Measurements from ENCODE around the gene ARID1B. TPM values are rescaled to one million over a fixed set of nuclear protein-coding genes. Genes with fewer than 3 reads are reported as not detected.

The ARID1B gene
- total and polyA plus RNA-seq, 10 of the 15 experiments (the other 5 are each of a cell fraction or from before 2014, with no cell fraction given) = 24.7 to 133 (median 54.6) TPM

DNA sequence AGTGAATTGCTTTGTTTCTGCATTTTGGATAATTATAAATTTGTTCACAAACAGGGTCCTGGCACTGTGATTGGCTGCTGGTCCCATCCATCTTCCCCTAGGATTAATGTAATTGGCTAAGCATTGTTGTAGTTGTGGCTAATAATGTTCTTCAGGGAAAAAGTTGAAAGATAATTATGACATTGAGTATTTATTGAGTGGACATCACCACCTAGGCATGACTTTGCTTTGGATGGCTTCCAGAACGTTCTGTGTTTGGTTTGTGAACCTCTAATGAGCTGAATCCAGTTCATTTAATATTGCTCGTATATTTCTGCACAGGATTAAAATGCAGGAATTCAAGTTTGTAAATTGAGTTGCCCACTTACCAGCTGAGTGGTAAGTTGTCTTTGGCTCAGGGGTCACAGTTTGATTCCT, 55.1 kb downstream of the ARID1B start (continued):
- peak; percentile 89 for TF ChIP-seq NFYB (IDR thresholded peaks at IDR 0.05; ENCODE audit: insufficient read depth, low read depth, low read length)
- TF ChIP-seq, protein P1, sequence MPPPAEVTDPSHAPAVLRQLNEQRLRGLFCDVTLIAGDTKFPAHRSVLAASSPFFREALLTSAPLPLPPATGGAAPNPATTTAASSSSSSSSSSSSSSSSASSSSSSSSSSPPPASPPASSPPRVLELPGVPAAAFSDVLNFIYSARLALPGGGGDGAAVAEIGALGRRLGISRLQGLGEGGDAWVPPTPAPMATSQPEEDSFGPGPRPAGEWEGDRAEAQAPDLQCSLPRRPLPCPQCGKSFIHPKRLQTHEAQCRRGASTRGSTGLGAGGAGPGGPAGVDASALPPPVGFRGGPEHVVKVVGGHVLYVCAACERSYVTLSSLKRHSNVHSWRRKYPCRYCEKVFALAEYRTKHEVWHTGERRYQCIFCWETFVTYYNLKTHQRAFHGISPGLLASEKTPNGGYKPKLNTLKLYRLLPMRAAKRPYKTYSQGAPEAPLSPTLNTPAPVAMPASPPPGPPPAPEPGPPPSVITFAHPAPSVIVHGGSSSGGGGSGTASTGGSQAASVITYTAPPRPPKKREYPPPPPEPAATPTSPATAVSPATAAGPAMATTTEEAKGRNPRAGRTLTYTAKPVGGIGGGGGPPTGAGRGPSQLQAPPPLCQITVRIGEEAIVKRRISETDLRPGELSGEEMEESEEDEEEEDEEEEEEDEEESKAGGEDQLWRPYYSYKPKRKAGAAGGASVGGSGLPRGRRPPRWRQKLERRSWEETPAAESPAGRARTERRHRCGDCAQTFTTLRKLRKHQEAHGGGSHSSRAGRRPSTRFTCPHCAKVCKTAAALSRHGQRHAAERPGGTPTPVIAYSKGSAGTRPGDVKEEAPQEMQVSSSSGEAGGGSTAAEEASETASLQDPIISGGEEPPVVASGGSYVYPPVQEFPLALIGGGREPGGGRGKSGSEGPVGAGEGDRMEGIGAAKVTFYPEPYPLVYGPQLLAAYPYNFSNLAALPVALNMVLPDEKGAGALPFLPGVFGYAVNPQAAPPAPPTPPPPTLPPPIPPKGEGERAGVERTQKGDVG (CRISPR knock-in tag; IDR thresholded peaks at IDR 0.05) = no peak
- no peak for TF ChIP-seq ZNF217 (IDR thresholded peaks at IDR 0.05)
- TF ChIP-seq TCF3 (IDR thresholded peaks at IDR 0.05; ENCODE audit: borderline replicate concordance, insufficient read depth, low read depth, low read length) = no peak
- TF ChIP-seq NR2C2 (IDR thresholded peaks at IDR 0.05; ENCODE audit: borderline replicate concordance, control insufficient read depth, insufficient read length, low read depth) = no peak
- TF ChIP-seq BMI1 (IDR thresholded peaks at IDR 0.05; ENCODE audit: borderline replicate concordance) = no peak
- no peak for TF ChIP-seq GABPA (IDR thresholded peaks at IDR 0.05; ENCODE audit: low read depth)
- TF ChIP-seq, protein P2, sequence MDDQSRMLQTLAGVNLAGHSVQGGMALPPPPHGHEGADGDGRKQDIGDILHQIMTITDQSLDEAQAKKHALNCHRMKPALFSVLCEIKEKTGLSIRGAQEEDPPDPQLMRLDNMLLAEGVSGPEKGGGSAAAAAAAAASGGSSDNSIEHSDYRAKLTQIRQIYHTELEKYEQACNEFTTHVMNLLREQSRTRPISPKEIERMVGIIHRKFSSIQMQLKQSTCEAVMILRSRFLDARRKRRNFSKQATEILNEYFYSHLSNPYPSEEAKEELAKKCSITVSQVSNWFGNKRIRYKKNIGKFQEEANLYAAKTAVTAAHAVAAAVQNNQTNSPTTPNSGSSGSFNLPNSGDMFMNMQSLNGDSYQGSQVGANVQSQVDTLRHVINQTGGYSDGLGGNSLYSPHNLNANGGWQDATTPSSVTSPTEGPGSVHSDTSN (IDR thresholded peaks at IDR 0.05; ENCODE audit: insufficient replicate concordance, low read depth, low read length) = peak; percentile 85
- no peak for TF ChIP-seq BCL11A (IDR thresholded peaks at IDR 0.05; ENCODE audit: low read depth, low read length)
- TF ChIP-seq, protein P3, sequence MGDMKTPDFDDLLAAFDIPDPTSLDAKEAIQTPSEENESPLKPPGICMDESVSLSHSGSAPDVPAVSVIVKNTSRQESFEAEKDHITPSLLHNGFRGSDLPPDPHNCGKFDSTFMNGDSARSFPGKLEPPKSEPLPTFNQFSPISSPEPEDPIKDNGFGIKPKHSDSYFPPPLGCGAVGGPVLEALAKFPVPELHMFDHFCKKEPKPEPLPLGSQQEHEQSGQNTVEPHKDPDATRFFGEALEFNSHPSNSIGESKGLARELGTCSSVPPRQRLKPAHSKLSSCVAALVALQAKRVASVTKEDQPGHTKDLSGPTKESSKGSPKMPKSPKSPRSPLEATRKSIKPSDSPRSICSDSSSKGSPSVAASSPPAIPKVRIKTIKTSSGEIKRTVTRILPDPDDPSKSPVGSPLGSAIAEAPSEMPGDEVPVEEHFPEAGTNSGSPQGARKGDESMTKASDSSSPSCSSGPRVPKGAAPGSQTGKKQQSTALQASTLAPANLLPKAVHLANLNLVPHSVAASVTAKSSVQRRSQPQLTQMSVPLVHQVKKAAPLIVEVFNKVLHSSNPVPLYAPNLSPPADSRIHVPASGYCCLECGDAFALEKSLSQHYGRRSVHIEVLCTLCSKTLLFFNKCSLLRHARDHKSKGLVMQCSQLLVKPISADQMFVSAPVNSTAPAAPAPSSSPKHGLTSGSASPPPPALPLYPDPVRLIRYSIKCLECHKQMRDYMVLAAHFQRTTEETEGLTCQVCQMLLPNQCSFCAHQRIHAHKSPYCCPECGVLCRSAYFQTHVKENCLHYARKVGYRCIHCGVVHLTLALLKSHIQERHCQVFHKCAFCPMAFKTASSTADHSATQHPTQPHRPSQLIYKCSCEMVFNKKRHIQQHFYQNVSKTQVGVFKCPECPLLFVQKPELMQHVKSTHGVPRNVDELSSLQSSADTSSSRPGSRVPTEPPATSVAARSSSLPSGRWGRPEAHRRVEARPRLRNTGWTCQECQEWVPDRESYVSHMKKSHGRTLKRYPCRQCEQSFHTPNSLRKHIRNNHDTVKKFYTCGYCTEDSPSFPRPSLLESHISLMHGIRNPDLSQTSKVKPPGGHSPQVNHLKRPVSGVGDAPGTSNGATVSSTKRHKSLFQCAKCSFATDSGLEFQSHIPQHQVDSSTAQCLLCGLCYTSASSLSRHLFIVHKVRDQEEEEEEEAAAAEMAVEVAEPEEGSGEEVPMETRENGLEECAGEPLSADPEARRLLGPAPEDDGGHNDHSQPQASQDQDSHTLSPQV (IDR thresholded peaks at IDR 0.05) = no peak
- TF ChIP-seq MEF2B (IDR thresholded peaks at IDR 0.05; ENCODE audit: partially characterized antibody, poor library complexity, severe bottlenecking) = no peak
- peak; percentile 52 for TF ChIP-seq SP1 (IDR thresholded peaks at IDR 0.05; ENCODE audit: low read depth, low read length)
- peak; percentile 29 for TF ChIP-seq FOS (IDR thresholded peaks at IDR 0.05; ENCODE audit: borderline replicate concordance, extremely low read depth, insufficient read length)
- TF ChIP-seq SRF (IDR thresholded peaks at IDR 0.05; ENCODE audit: low read depth in 2 of 2, low read length in 2 of 2) = no peak
- TF ChIP-seq ZNF384 (IDR thresholded peaks at IDR 0.05; ENCODE audit: borderline replicate concordance, low read depth, low read length) = no peak
- no peak for TF ChIP-seq JUND (IDR thresholded peaks at IDR 0.05; ENCODE audit: low read depth, low read length)
- TF ChIP-seq MTA3 (IDR thresholded peaks at IDR 0.05; ENCODE audit: borderline replicate concordance, low read length) = no peak

Measured in GM12878 (cell line).